WTC11 (cell line): ENCODE data around the gene MLPH. TPM values are rescaled to one million over a fixed set of nuclear protein-coding genes. Genes with fewer than 3 reads are reported as not detected.
A peak's percentile ranks its signal among the peaks of the same experiment; 100 is the strongest.

Experiments used
- ATAC-seq: fragments of 200-7000 bp; cut with Tn5 transposase; 2 replicates; pipeline ENCODE4 v1.10.0; 2021; ENCODE audit warnings: mild to moderate bottlenecking, moderate library complexity
- CTCF ChIA-PET: fragments of 300-600 bp; sonication (Branson Sonifier 250); formaldehyde crosslinking; loops from one replicate; lab custom pipeline; 2021; ENCODE audit warnings: antibody characterized with exemption; lab: Charles Lee
- POLR2A ChIA-PET: fragments of 350-600 bp; sonication (Branson Sonifier 250); formaldehyde crosslinking; loops from one replicate; lab custom pipeline; 2021; ENCODE audit warnings: antibody characterized with exemption; lab: Charles Lee
- DNase-seq: peaks from one replicate; pipeline ENCODE4 v3.0.0; 2021; ENCODE audit warnings: low spot score
- H3K27ac Mint-ChIP-seq: 2 replicates; pipeline ENCODE4 v1.8.0; 2021; ENCODE audit warnings: mixed read lengths
- H3K27me3 Mint-ChIP-seq: 2 replicates; pipeline ENCODE4 v1.8.0; 2021; ENCODE audit warnings: low read depth, mild to moderate bottlenecking, moderate library complexity, mixed read lengths
- H3K36me3 Mint-ChIP-seq: 2 replicates; pipeline ENCODE4 v1.8.0; 2021; ENCODE audit warnings: mixed read lengths
- H3K4me1 Mint-ChIP-seq: 2 replicates; pipeline ENCODE4 v1.8.0; 2022; ENCODE audit warnings: mixed read lengths
- H3K4me3 Mint-ChIP-seq: 2 replicates; pipeline ENCODE4 v1.8.0; 2021; ENCODE audit warnings: mild to moderate bottlenecking, moderate library complexity, mixed read lengths
- H3K9me3 Mint-ChIP-seq: 2 replicates; pipeline ENCODE4 v1.8.0; 2021; ENCODE audit warnings: mixed read lengths
- ATF1 ChIP-seq: sonication (generic); formaldehyde crosslinking; IDR thresholded peaks from 2 replicates; pipeline ENCODE4 v1.8.1; 2023; ENCODE audit warnings: mild to moderate bottlenecking, moderate library complexity, missing genetic modification reagents
- CDX4 ChIP-seq: fragments of 250-450 bp; sonication (Bioruptor Pico); IDR thresholded peaks from 2 replicates; pipeline ENCODE4 v1.9.0; 2021; ENCODE audit warnings: moderate library complexity, mild to moderate bottlenecking, inconsistent platforms, borderline replicate concordance
- E2F1 ChIP-seq: sonication (generic); formaldehyde crosslinking; IDR thresholded peaks from 2 replicates; pipeline ENCODE4 v1.8.0; 2022; ENCODE audit warnings: mild to moderate bottlenecking, missing genetic modification reagents
- E2F4 ChIP-seq: sonication (generic); formaldehyde crosslinking; IDR thresholded peaks from 2 replicates; pipeline ENCODE4 v1.8.1; 2022; ENCODE audit warnings: low read depth, mild to moderate bottlenecking, moderate library complexity, missing genetic modification reagents, borderline replicate concordance
- E2F5 ChIP-seq: sonication (generic); formaldehyde crosslinking; IDR thresholded peaks from 2 replicates; pipeline ENCODE4 v1.8.1; 2022; ENCODE audit warnings: mild to moderate bottlenecking, moderate library complexity, missing genetic modification reagents
- EMX1 ChIP-seq: fragments of 250-450 bp; sonication (Bioruptor Pico); IDR thresholded peaks from 2 replicates; pipeline ENCODE4 v1.8.0; 2021; ENCODE audit warnings: mild to moderate bottlenecking
- GTF2I ChIP-seq: fragments of 250-450 bp; sonication (Bioruptor Pico); conservative IDR thresholded peaks from 2 replicates; pipeline ENCODE4 v1.4.0; 2021; ENCODE audit warnings: mild to moderate bottlenecking
- IRF2 ChIP-seq: sonication (generic); formaldehyde crosslinking; IDR thresholded peaks from 2 replicates; pipeline ENCODE4 v1.8.0; 2022; ENCODE audit warnings: low read depth, missing genetic modification reagents, borderline replicate concordance
- JAZF1 ChIP-seq: fragments of 250-450 bp; sonication (Bioruptor Pico); IDR thresholded peaks from 2 replicates; pipeline ENCODE4 v1.9.0; 2021; ENCODE audit warnings: moderate library complexity, mild to moderate bottlenecking, inconsistent platforms
- MXD4 ChIP-seq: fragments of 250-450 bp; sonication (Bioruptor Pico); IDR thresholded peaks from 2 replicates; pipeline ENCODE4 v1.8.0; 2021; ENCODE audit warnings: mild to moderate bottlenecking, moderate library complexity, borderline replicate concordance
- PREB ChIP-seq: sonication (generic); formaldehyde crosslinking; IDR thresholded peaks from 2 replicates; pipeline ENCODE4 v1.8.1; 2022; ENCODE audit warnings: mild to moderate bottlenecking, missing genetic modification reagents, moderate library complexity, borderline replicate concordance
- RELA ChIP-seq: sonication (generic); formaldehyde crosslinking; IDR thresholded peaks from 2 replicates; pipeline ENCODE4 v1.8.1; 2022; ENCODE audit warnings: missing genetic modification reagents, mild to moderate bottlenecking, borderline replicate concordance
- RORB ChIP-seq: fragments of 250-450 bp; sonication (Bioruptor Pico); IDR thresholded peaks from 2 replicates; pipeline ENCODE4 v1.9.0; 2021; ENCODE audit warnings: mild to moderate bottlenecking
- SMAD3 ChIP-seq: sonication (generic); formaldehyde crosslinking; IDR thresholded peaks from 2 replicates; pipeline ENCODE4 v1.8.0; 2022; ENCODE audit warnings: missing genetic modification reagents, mild to moderate bottlenecking, borderline replicate concordance
- SOX15 ChIP-seq: fragments of 250-450 bp; sonication (Bioruptor Pico); IDR thresholded peaks from 2 replicates; pipeline ENCODE4 v1.9.0; 2021; ENCODE audit warnings: mild to moderate bottlenecking
- TEAD1 ChIP-seq: sonication (generic); formaldehyde crosslinking; IDR thresholded peaks from 2 replicates; pipeline ENCODE4 v1.8.0; 2022; ENCODE audit warnings: mild to moderate bottlenecking, missing genetic modification reagents
- TEAD4 ChIP-seq: sonication (generic); formaldehyde crosslinking; IDR thresholded peaks from 2 replicates; pipeline ENCODE4 v1.8.0; 2022; ENCODE audit warnings: mild to moderate bottlenecking, missing genetic modification reagents
- TP53 ChIP-seq: sonication (generic); formaldehyde crosslinking; IDR thresholded peaks from 2 replicates; pipeline ENCODE4 v1.8.1; 2023; ENCODE audit warnings: mild to moderate bottlenecking, missing genetic modification reagents
- ZBTB21 ChIP-seq: sonication (generic); formaldehyde crosslinking; IDR thresholded peaks from 2 replicates; pipeline ENCODE4 v1.8.1; 2023; ENCODE audit warnings: mild to moderate bottlenecking, missing genetic modification reagents, borderline replicate concordance
- ZNF121 ChIP-seq: sonication (generic); formaldehyde crosslinking; IDR thresholded peaks from 2 replicates; pipeline ENCODE4 v1.8.0; 2023; ENCODE audit warnings: missing genetic modification reagents
- ZSCAN18 ChIP-seq: fragments of 250-450 bp; sonication (Bioruptor Pico); IDR thresholded peaks from 2 replicates; pipeline ENCODE4 v2.1.2; 2022; ENCODE audit warnings: mild to moderate bottlenecking, moderate library complexity
- total RNA-seq: library from RNA; stranded (reverse); gene quantifications from 3 replicates; pipeline ENCODE4 v1.2.3, GENCODE V29; 2021

The MLPH gene
- total RNA-seq, 1 experiment from 2014 or later, result 10.3 TPM

- TF ChIP-seq PREB (no peak), TP53 (CRISPR knock-in tag) (no peak), TEAD4 (CRISPR knock-in tag) (no peak), RELA (CRISPR knock-in tag) (no peak)
Observed at GRCh38 chr2:237472909-237473877, 13.9 kb upstream of the MLPH start (continued).

- peaks cover 18% of the 10 kb centered on the region for H3K4me1 Mint-ChIP-seq
- ATAC-seq (no peak), DNase-seq (no peak)
- TF ChIP-seq RORB (CRISPR knock-in tag), result no peak
- no peak for TF ChIP-seq SOX15 (CRISPR knock-in tag)
- no peak for TF ChIP-seq E2F1 (CRISPR knock-in tag)
- TF ChIP-seq GTF2I (CRISPR knock-in tag), result no peak
- no peak for TF ChIP-seq EMX1
- no peak for TF ChIP-seq TEAD1 (CRISPR knock-in tag)
- TF ChIP-seq ZSCAN18 (CRISPR knock-in tag), result no peak
- TF ChIP-seq CDX4, result no peak
- peak overlapping the region; percentile 84; the same call in 1 of the 2 replicates for H3K4me3 Mint-ChIP-seq
- no peaks in the 10 kb centered on the region for H3K9me3 Mint-ChIP-seq
- ChIA-PET CTCF (interaction anchor here (0.7 to 3.9 kb wide), 7 partner anchors 13 to 213 kb away, joined by 3 to 55 read pairs (median 36); partner anchors contain the start of gene MLPH), POLR2A (no interaction called here)
- peaks cover 36% of the 10 kb centered on the region for H3K27me3 Mint-ChIP-seq
- H3K27ac Mint-ChIP-seq, result no peak overlapping the region
- no peaks in the 10 kb centered on the region for H3K36me3 Mint-ChIP-seq
Observed at GRCh38 chr2:237473878-237474441, 13.1 kb upstream of the MLPH start.

GRCh38 chr2:237474442-237474911 lies 12.6 kb upstream of the MLPH start:
- Mint-ChIP-seq H3K4me1 (peaks cover 18% of the 10 kb centered on the region), H3K4me3 (peak overlapping the region; percentile 84), H3K36me3 (no peaks in the 10 kb centered on the region), H3K27ac (peak overlapping the region; percentile 53; the same call in 1 of the 2 replicates), H3K9me3 (no peaks in the 10 kb centered on the region), H3K27me3 (peaks cover 41% of the 10 kb centered on the region)
- ATAC-seq, result no peak
- no peak for DNase-seq
- ChIA-PET CTCF (interaction anchor here (0.7 to 3.9 kb wide), 7 partner anchors 13 to 212 kb away, joined by 3 to 55 read pairs (median 36); partner anchors contain the start of gene MLPH), POLR2A (no interaction called here)
- TF ChIP-seq MXD4 (CRISPR knock-in tag), result no peak
- no peak for TF ChIP-seq E2F1 (CRISPR knock-in tag)
- TF ChIP-seq PREB, result no peak
- no peak for TF ChIP-seq SMAD3 (CRISPR knock-in tag)
- no peak for TF ChIP-seq E2F5 (CRISPR knock-in tag)
- TF ChIP-seq ZNF121 (CRISPR knock-in tag), result no peak
- TF ChIP-seq JAZF1 (CRISPR knock-in tag), result no peak
- TF ChIP-seq ATF1 (CRISPR knock-in tag), result no peak
- no peak for TF ChIP-seq E2F4
- TF ChIP-seq IRF2 (CRISPR knock-in tag), result no peak
- no peak for TF ChIP-seq ZBTB21
- TF ChIP-seq EMX1, result no peak
